Stimulated activated CD8-positive, alpha-beta memory T cell treated with anti-CD3 and anti-CD28 coated beads, Interleukin-12 subunit alpha, Interleukin-12 subunit beta, amount 100 ng/mL, for 1 hour (primary cell): ENCODE results near the gene CD81.
"Not testable (repeated sequence)": the region's sequence is repeated elsewhere in the genome, so short reads cannot be mapped to it uniquely, and the experiment has no call there.

Experiments used
- DNase-seq: peaks from one replicate; pipeline ENCODE4 v3.0.0-alpha.2; 2020; ENCODE audit warnings: low read depth

Gene CD81, protein sequence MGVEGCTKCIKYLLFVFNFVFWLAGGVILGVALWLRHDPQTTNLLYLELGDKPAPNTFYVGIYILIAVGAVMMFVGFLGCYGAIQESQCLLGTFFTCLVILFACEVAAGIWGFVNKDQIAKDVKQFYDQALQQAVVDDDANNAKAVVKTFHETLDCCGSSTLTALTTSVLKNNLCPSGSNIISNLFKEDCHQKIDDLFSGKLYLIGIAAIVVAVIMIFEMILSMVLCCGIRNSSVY

DNA sequence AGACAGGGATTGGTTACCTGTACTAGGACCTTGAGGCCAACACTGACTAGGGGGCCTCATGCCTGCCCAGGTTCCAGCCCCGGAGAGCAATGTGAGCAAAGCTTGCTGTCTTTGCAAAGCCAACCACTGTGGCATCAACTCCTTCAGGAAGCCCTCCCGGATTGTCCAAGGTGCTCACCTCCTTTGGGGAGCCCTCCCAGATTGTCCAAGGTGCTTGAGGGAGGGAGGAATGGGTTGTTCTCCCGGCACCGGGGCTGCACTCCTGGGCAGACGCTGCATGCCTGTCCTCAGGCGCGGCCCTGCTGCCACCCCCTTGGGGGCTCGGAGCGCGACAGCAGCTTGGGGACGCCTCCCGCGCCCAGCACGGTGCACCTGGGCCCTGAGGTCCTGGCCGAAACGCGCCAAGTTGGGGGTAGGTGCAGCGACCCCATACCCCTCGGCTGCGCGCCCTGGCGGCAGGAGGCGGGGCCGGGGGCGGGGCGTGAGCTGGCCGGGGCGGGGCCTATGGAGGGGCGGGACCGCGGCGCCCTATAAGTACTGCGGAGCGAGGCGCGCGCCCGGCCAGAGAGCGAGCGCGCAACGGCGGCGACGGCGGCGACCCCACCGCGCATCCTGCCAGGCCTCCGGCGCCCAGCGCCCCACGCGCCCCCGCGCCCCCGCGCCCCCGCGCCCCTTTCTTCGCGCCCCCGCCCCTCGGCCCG lies at the start of gene CD81:
CD81 (plus strand) TSS at position 560 of the 701 bp plus-strand sequence. CDS start 240 bp downstream, outside the sequence.
- DNase-seq: peak; percentile 49

DNA sequence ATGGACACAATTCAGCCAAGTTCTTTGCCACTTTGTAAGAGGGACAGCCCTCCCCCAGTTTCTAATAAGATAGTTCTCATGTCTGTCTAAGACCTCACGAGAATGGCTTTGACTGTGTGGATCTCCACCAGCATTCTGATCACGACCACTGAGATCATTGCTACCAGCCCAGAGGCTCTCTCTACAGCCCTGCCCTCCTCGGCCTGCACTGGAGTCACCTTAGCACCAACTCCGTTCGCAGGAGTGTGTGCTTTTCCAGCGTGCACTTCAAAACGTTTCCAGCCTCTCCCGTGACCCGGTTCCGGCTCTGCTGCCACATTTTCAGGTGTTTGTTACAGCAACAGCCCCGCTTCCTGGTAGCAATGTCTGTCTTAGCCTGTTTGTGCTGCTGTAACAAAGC lies 49.1 kb upstream of the CD81 start:
- no peak for DNase-seq

- DNase-seq: no peak
Measured at GRCh38 chr11:2328656-2329354, 48.3 kb upstream of the CD81 start.

GRCh38 chr11:2329551-2329950 lies 47.6 kb upstream of the CD81 start:
- no peak for DNase-seq

DNA sequence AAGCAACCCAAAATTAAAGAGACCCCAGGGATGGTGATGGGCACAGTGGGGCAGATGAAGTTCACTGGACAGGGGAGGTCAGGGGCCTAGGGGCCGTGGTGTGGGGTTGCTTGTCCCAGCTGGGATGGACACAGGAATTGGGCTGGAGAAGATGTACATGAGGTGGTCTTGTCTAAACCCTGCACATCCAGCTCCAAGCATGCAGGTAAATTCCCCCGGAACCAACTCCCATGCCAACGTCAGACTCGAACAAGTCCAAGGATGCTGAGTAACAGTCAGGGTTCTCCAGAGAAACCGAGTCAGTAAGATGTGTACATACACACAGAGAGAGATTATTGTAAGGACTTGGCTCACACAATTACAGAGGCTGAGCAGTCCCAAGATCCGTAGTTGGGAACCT lies 46.4 kb upstream of the CD81 start:
- no peak for DNase-seq

GRCh38 chr11:2331404-2331803 lies 45.7 kb upstream of the CD81 start:
- no peak for DNase-seq

DNA sequence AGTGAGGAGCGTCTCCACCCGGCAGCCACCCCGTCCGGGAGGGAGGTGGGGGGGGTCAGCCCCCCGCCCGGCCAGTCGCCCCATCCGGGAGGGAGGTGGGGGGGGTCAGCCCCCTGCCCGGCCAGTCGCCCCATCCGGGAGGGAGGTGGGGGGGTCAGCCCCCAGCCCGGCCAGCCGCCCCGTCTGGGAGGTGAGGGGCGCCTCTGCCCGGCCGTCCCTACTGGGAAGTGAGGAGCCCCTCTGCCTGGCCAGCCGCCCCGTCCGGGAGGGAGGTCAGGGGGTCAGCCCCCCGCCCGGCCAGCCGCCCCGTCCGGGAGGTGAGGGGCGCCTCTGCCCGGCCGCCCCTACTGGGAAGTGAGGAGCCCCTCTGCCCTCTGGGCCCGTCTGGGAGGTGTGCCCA lies 44.5 kb upstream of the CD81 start:
- not testable (repeated sequence) for DNase-seq

- DNase-seq: not testable (repeated sequence)
Measured at GRCh38 chr11:2333486-2334205, 43.5 kb upstream of the CD81 start.

- not testable (repeated sequence) for DNase-seq
Measured at GRCh38 chr11:2335286-2335685, 41.8 kb upstream of the CD81 start.

DNA sequence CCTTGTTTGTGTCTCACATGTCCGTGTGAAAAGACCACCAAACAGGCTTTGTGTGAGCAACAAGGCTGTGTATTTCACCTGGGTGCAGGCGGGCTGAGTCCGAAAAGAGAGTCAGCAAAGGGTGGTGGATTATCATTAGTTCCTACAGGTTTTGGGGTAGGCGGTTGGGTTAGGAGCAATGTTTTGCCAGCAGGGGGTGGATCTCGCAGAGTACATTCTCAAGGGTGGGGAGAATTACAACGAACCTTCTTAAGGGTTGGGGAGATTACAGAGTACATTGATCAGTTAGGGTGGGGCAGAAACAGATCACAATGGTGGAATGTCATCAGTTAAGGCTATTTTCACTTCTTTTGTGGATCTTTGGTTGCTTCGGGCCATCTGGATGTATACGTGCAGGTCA lies 38.4 kb upstream of the CD81 start:
- DNase-seq: not testable (repeated sequence)

DNA sequence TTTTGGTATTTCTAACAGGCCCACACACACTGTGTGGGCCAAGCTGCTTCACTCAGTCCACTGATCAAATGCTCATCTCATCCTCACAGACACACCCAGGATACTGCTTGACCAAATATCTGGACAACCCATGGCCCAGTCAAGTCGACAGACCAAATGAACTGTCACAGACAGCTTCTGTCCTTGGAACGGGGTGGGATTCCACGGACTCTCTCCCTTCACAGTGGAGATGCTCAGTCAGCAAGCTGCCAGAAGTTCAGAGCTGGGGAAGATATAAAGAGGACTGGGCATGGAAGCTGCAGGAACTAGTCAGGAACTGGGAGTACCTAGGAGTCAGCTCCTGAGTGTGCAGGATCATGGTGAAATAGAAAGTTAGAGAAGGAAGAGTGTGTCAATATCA lies 34.6 kb upstream of the CD81 start:
- DNase-seq: no peak

DNA sequence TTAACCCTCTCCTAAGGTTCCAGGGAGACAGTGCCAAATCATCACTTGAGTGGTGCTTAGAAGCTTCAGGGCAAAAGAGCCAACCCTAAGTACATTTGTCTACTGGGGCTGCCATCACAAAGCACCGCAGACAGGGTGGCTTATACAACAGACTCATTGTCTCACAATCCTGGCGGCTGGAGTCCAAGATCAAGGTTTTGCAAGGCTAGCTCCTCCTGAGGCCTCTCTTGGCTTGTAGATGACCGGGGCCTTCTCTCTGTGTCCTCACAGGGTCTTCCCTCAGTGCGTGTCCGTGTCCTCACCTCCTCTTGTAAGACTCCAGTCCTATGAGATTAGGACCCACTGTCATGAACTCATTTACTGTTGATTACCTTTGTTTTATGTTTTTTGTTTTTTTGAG lies 34.1 kb upstream of the CD81 start:
- DNase-seq: no peak

GRCh38 chr11:2343502-2343901 lies 33.6 kb upstream of the CD81 start:
- no peak for DNase-seq

DNA sequence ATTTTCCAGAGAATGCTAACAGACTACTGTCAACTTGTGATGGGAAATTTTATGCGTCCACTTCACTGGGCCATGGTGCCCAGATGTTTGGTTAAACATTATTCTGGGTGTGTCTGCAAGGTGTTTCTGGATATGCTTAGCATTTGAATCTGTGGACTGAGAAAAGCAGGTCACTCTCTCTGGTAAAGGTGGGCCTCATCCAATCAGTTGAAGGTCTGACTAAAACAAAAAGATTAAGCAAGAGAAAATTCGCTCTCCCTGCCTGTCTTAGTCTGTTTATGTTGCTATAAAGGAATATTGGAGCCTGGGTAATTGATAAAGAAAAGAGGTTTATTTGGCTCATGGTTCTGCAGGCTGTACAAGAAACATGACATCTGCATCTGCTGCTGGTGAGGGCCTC lies 32.1 kb upstream of the CD81 start:
- no peak for DNase-seq

GRCh38 chr11:2346014-2346413 lies 31.1 kb upstream of the CD81 start:
- no peak for DNase-seq

DNA sequence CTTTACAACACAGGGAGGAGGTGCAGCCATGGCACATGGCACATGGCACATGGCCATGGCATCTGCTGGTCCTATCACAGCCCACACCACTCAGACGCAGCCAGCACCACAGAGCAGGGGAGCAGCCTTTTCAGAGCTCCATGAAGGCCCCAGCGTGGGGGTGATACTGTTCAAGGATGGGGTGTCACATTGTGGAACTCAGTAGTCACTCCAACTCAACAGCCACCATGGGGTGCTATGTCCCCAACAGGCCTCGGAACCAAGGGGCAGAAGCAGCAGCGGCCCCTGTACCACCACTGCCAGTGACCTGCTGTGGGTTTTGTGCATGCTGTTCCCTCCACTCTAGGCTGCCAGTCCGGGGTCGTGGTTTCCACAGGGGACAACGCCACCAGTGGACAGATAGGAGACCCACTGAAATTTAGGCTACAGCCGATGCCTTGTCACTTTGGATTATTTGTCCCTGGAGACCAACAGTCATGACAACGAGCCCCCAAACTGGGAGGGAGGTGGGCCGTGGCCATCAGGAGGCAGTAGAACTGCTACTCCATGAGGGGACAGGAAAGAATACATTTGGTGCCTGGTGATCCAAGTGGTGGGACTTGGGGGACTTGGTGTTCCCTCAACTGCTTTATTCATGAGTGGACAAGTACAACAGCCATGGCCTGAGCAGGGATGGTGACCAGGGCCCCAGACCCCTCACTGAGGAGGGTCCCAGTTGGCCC lies 30.4 kb upstream of the CD81 start:
- DNase-seq: no peak

- DNase-seq: no peak
Measured at GRCh38 chr11:2347308-2347830, 29.7 kb upstream of the CD81 start.

DNA sequence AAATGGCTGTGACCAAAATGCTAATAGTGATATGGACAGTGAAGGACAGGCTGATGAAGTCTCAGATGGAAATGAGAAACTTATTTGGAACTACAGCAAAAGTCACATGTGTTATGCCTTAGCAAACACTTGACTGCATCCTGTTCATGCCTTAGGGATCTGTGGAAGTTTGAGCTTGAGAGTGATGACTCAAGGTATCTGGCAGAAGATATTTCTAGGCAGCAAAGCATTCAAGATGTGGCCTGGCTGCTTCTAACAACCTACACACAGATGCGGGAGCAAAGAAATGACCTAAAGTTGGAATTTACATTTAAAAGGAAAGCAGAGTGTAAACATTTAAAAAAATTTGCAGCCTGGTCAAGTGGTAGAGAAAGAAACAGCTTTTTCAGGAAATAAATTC lies 28.1 kb upstream of the CD81 start:
- no peak for DNase-seq

- no peak for DNase-seq
Measured at GRCh38 chr11:2351701-2352100, 25.4 kb upstream of the CD81 start.

DNA sequence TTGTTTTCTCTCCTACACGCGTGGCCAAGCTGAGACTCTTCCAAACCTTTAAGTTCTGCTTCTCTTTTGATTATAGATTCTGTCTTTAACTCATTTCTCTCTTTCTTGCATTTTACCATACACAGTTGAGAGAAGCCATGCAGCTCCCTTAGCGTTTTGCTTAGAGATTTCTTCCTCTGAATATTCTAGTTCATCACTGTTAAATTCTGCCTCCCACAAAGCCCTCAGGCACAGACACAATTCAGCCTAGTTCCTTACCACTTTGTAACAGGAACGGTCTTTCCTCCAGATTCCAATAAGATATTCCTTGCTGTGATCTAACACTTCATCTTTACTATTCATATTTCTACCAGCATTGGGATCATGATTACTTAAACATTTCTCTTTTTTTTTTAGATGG lies 24.7 kb upstream of the CD81 start:
- DNase-seq: no peak

- DNase-seq: no peak
Measured at GRCh38 chr11:2355000-2355644, 22.0 kb upstream of the CD81 start.
